GM23338 (cell line): ENCODE results near the gene AWAT1. TPM values are rescaled to one million over a fixed set of nuclear protein-coding genes. Genes with fewer than 3 reads are reported as not detected.

ENCODE experiments used
- ATAC-seq: fragments of 200-7000 bp; cut with Tn5 transposase; 3 replicates; pipeline ENCODE4 v1.9.1; 2020
- DNase-seq: peaks from one replicate; pipeline ENCODE4 v3.0.0-alpha.2; 2015; ENCODE audit warnings: low spot score
- H2AFZ ChIP-seq: fragments of 200-600 bp; sonication (generic); 2 replicates; pipeline ENCODE4 v1.8.0; 2016; ENCODE audit warnings: antibody characterized with exemption, mild to moderate bottlenecking, moderate library complexity
- H3F3A ChIP-seq: fragments of 200-600 bp; sonication (generic); replicated peaks from 2 replicates; pipeline ENCODE4 v1.8.0; 2017; ENCODE audit warnings: antibody characterized with exemption, mixed run types, low read depth
- H3K27ac ChIP-seq: fragments of 200-600 bp; sonication (generic); 2 replicates; pipeline ENCODE4 v1.6.1; 2016; ENCODE audit warnings: low read depth
- H3K27me3 ChIP-seq: fragments of 200-600 bp; sonication (generic); 2 replicates; pipeline ENCODE4 v1.8.0; 2016; ENCODE audit warnings: mild to moderate bottlenecking, mixed run types, moderate library complexity; ENCODE audit not compliant: insufficient read depth
- H3K36me3 ChIP-seq: fragments of 200-600 bp; sonication (generic); 2 replicates; pipeline ENCODE4 v1.8.0; 2016; ENCODE audit warnings: mild to moderate bottlenecking; ENCODE audit not compliant: insufficient read depth
- H3K4me1 ChIP-seq: fragments of 200-600 bp; sonication (generic); 2 replicates; pipeline ENCODE4 v1.8.0; 2016; ENCODE audit warnings: mild to moderate bottlenecking, moderate library complexity; ENCODE audit not compliant: insufficient read depth
- H3K4me2 ChIP-seq: fragments of 200-600 bp; sonication (generic); 2 replicates; pipeline ENCODE4 v1.7.1; 2017; ENCODE audit warnings: mixed run types
- H3K4me3 ChIP-seq: fragments of 200-600 bp; sonication (generic); 2 replicates; pipeline ENCODE4 v1.6.1; 2016; ENCODE audit warnings: mixed run types
- H3K79me2 ChIP-seq: fragments of 200-600 bp; sonication (generic); replicated peaks from 2 replicates; pipeline ENCODE4 v1.8.0; 2017; ENCODE audit warnings: mild to moderate bottlenecking; ENCODE audit not compliant: insufficient read depth
- H3K9me2 ChIP-seq: fragments of 200-600 bp; sonication (generic); 2 replicates; pipeline ENCODE4 v1.8.0; 2017; ENCODE audit not compliant: insufficient read depth
- H4K20me1 ChIP-seq: fragments of 200-600 bp; sonication (generic); replicated peaks from 2 replicates; pipeline ENCODE4 v1.8.0; 2017; ENCODE audit warnings: mild to moderate bottlenecking; ENCODE audit not compliant: insufficient read depth
- H3K27ac Mint-ChIP-seq: 2 replicates; pipeline ENCODE4 v1.8.0; 2020; ENCODE audit warnings: inconsistent platforms, mild to moderate bottlenecking, moderate library complexity, mixed read lengths
- H3K27me3 Mint-ChIP-seq: 3 replicates; pipeline ENCODE4 v1.8.0; 2022; ENCODE audit warnings: low read depth, mild to moderate bottlenecking, moderate library complexity, mixed read lengths, inconsistent platforms; ENCODE audit not compliant: insufficient read depth, poor library complexity
- H3K36me3 Mint-ChIP-seq: 3 replicates; pipeline ENCODE4 v1.8.0; 2021; ENCODE audit warnings: low read depth, mild to moderate bottlenecking, inconsistent platforms, moderate library complexity, mixed read lengths
- H3K4me1 Mint-ChIP-seq: 3 replicates; pipeline ENCODE4 v1.8.0; 2020; ENCODE audit warnings: mild to moderate bottlenecking, inconsistent platforms, mixed read lengths
- H3K4me3 Mint-ChIP-seq: 3 replicates; pipeline ENCODE4 v1.8.0; 2021; ENCODE audit warnings: moderate library complexity, mild to moderate bottlenecking, inconsistent platforms, mixed read lengths
- H3K9me3 Mint-ChIP-seq: 3 replicates; pipeline ENCODE4 v1.8.0; 2020; ENCODE audit warnings: moderate library complexity, mild to moderate bottlenecking, inconsistent platforms, mixed read lengths
- CREB1 ChIP-seq: fragments of 250-450 bp; sonication (Bioruptor Pico); IDR thresholded peaks from 2 replicates; pipeline ENCODE4 v1.5.0; 2020; ENCODE audit warnings: low read depth, mild to moderate bottlenecking, moderate library complexity
- CTCF ChIP-seq, 2 experiments: fragments of 200-600 bp in 1 of 2; sonication (generic) in 1 of 2; conservative IDR thresholded peaks; 2 replicates each; pipeline versions ENCODE4 v1.5.1 to v1.6.1; 2016 to 2017; ENCODE audit warnings: antibody characterized with exemption in 2 of 2, low read depth in 2 of 2, mild to moderate bottlenecking in 2 of 2, moderate library complexity in 1 of 2
- EZH2 ChIP-seq: fragments of 200-600 bp; sonication (generic); IDR thresholded peaks from one replicate; pipeline ENCODE4 v1.8.0; 2017; ENCODE audit warnings: antibody characterized with exemption, mild to moderate bottlenecking, low read depth; ENCODE audit not compliant: unreplicated experiment
- EZH2phosphoT487 ChIP-seq: fragments of 200-600 bp; sonication (generic); IDR thresholded peaks from one replicate; pipeline ENCODE4 v1.8.1; 2018; ENCODE audit warnings: antibody characterized with exemption; ENCODE audit not compliant: unreplicated experiment
- JUNB ChIP-seq: IDR thresholded peaks from one replicate; pipeline ENCODE4 v1.6.1; 2016; ENCODE audit warnings: antibody characterized with exemption; ENCODE audit not compliant: unreplicated experiment
- POLR2AphosphoS5 ChIP-seq: IDR thresholded peaks from 2 replicates; pipeline ENCODE4 v1.6.1; 2016; ENCODE audit warnings: antibody characterized with exemption, low read depth
- REST ChIP-seq: IDR thresholded peaks from one replicate; pipeline ENCODE4 v1.6.1; 2018; ENCODE audit warnings: antibody characterized with exemption; ENCODE audit not compliant: unreplicated experiment
- STAT1 ChIP-seq: IDR thresholded peaks from one replicate; pipeline ENCODE4 v1.6.1; 2016; ENCODE audit warnings: antibody characterized with exemption; ENCODE audit not compliant: unreplicated experiment
- ZNF114 ChIP-seq: fragments of 250-450 bp; sonication (Bioruptor Pico); IDR thresholded peaks from 2 replicates; pipeline ENCODE4 v1.5.0; 2020; ENCODE audit warnings: mild to moderate bottlenecking, moderate library complexity
- ZNF462 ChIP-seq: fragments of 250-450 bp; sonication (Bioruptor Pico); IDR thresholded peaks from 2 replicates; pipeline ENCODE4 v1.5.0; 2020; ENCODE audit warnings: mild to moderate bottlenecking, moderate library complexity
- polyA plus RNA-seq: library from polyadenylated mRNA; unstranded; fragments of >200 nt; fragmentation: Nextera tagmentation; extraction: Ambion mirVana; gene quantifications from 2 replicates; pipeline ENCODE4 v1.2.1, GENCODE V29; 2016
- total RNA-seq: library from RNA; depleted of rRNA; stranded (reverse); fragments of >200 nt; shearing (Covaris generic); gene quantifications from 2 replicates; pipeline ENCODE4 v1.2.3, GENCODE V29; 2014

Gene AWAT1
- total and polyA plus RNA-seq, 2 experiments from 2014 or later: not detected

- no peak overlapping the region for H3K4me2 ChIP-seq
- Mint-ChIP-seq H3K9me3 (no peaks in the 10 kb centered on the region), H3K36me3 (no peaks in the 10 kb centered on the region), H3K27me3 (peaks cover 2% of the 10 kb centered on the region), H3K27ac (no peak overlapping the region), H3K4me3 (no peak overlapping the region), H3K4me1 (no peaks in the 10 kb centered on the region)
- no peak overlapping the region for H3K4me3 ChIP-seq
- H3K9me2 ChIP-seq: no peaks in the 10 kb centered on the region
- no peak overlapping the region for H3K27ac ChIP-seq
- no peaks in the 10 kb centered on the region for H3K36me3 ChIP-seq
- H3F3A ChIP-seq: no peaks in the 10 kb centered on the region
- H3K79me2 ChIP-seq: no peaks in the 10 kb centered on the region
- no peaks in the 10 kb centered on the region for H3K4me1 ChIP-seq
- H4K20me1 ChIP-seq: no peaks in the 10 kb centered on the region
- H2AFZ ChIP-seq: no peak overlapping the region
- H3K27me3 ChIP-seq: no peaks in the 10 kb centered on the region
- TF ChIP-seq ZNF114 (CRISPR knock-in tag): no peak
- peak; percentile 29 for TF ChIP-seq REST
- TF ChIP-seq JUNB: no peak
- ATAC-seq (no peak), DNase-seq (no peak)
Measured at GRCh38 chrX:70280573-70280972, 46.1 kb downstream of the AWAT1 start.

- no peaks in the 10 kb centered on the region for H3K36me3 ChIP-seq
- TF ChIP-seq POLR2AphosphoS5 (no peak), ZNF462 (CRISPR knock-in tag) (no peak), EZH2 (no peak), CTCF (conservative IDR thresholded peaks at IDR 0.05; ENCODE audit: low read depth in 2 of 2) (no peak), STAT1 (no peak), EZH2phosphoT487 (no peak), CREB1 (CRISPR knock-in tag) (no peak)
- no peaks in the 10 kb centered on the region for H3K79me2 ChIP-seq
- H2AFZ ChIP-seq: no peak within 1 kb of the TSS
- H3K4me1 Mint-ChIP-seq: no peaks in the 10 kb centered on the region
- no peaks in the 10 kb centered on the region for H3K9me2 ChIP-seq
- H4K20me1 ChIP-seq: no peaks in the 10 kb centered on the region
- no peaks in the 10 kb centered on the region; the same call in 2 of the 3 replicates for H3K9me3 Mint-ChIP-seq
- no peaks in the 10 kb centered on the region for H3F3A ChIP-seq
- no peaks in the 10 kb centered on the region for H3K27me3 ChIP-seq
- no peak within 1 kb of the TSS for H3K4me3 Mint-ChIP-seq
- peaks cover 2% of the 10 kb centered on the region for H3K27me3 Mint-ChIP-seq
- no peak within 1 kb of the TSS for H3K4me2 ChIP-seq
- no peak within 1 kb of the TSS for H3K27ac ChIP-seq
- peaks cover 5% of the 10 kb centered on the region; the same call in 2 of the 3 replicates for H3K36me3 Mint-ChIP-seq
- H3K4me3 ChIP-seq: no peak within 1 kb of the TSS
- H3K4me1 ChIP-seq: no peaks in the 10 kb centered on the region
- ATAC-seq: no peak
- H3K27ac Mint-ChIP-seq: no peak within 1 kb of the TSS
- no peak for DNase-seq
Measured at GRCh38 chrX:70281951-70282350, 47.5 kb downstream of the AWAT1 start, which contains the start of gene RAB41. Gene RAB41 (plus strand): TSS chrX:70282172. CDS start chrX:70282218, 46 bp downstream.
